Astrocyte of the cerebellum (primary cell): ENCODE measurements around the gene PSG2.
"Not testable (repeated sequence)": the region's sequence is repeated elsewhere in the genome, so short reads cannot be mapped to it uniquely, and the experiment has no call there.

ENCODE experiments used
- DNase-seq: peaks from one replicate; pipeline ENCODE4 v3.0.0-alpha.2; 2011; ENCODE audit warnings: low read depth
- H3K4me3 ChIP-seq: 2 replicates; pipeline ENCODE4 v1.5.1; 2011; ENCODE audit warnings: mild to moderate bottlenecking, low read depth, low read length, moderate library complexity
- in situ Hi-C: cut with HindIII; loops from 2 replicates; pipeline ENCODE4 v1.10.0; 2017; ENCODE audit warnings: low sequenced_read_pairs
- TF ChIP-seq, protein P1 (sequence below): IDR thresholded peaks from 2 replicates; pipeline ENCODE4 v1.5.1; 2012; ENCODE audit warnings: low read length, low read depth, moderate library complexity, mild to moderate bottlenecking; ENCODE audit errors: missing control alignments

The PSG2 gene

DNA sequence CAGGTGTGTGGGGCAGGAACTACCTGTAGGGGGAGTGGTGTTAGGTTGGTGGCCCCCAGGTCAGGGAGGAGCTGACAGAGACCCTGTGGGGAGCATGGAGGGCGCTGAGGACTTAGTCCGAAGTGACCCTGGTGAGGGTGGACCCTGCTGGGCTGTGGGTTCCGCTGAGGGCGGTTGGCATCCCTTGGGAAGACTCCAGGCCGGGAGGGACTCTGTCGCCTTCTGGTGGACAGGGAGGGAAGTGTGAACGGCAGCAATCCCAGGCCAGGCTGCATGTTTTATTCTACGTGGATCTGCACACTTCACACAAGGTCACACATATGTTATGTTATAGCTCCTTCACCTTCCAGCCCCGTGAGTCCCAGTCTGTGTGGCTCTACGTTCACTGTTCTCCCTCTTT, 54.5 kb downstream of the PSG2 start:
- H3K4me3 ChIP-seq, in situ Hi-C loops, DNase-seq: not testable (repeated sequence)
- TF ChIP-seq, protein P1, sequence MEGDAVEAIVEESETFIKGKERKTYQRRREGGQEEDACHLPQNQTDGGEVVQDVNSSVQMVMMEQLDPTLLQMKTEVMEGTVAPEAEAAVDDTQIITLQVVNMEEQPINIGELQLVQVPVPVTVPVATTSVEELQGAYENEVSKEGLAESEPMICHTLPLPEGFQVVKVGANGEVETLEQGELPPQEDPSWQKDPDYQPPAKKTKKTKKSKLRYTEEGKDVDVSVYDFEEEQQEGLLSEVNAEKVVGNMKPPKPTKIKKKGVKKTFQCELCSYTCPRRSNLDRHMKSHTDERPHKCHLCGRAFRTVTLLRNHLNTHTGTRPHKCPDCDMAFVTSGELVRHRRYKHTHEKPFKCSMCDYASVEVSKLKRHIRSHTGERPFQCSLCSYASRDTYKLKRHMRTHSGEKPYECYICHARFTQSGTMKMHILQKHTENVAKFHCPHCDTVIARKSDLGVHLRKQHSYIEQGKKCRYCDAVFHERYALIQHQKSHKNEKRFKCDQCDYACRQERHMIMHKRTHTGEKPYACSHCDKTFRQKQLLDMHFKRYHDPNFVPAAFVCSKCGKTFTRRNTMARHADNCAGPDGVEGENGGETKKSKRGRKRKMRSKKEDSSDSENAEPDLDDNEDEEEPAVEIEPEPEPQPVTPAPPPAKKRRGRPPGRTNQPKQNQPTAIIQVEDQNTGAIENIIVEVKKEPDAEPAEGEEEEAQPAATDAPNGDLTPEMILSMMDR, result peak; percentile 22

DNA sequence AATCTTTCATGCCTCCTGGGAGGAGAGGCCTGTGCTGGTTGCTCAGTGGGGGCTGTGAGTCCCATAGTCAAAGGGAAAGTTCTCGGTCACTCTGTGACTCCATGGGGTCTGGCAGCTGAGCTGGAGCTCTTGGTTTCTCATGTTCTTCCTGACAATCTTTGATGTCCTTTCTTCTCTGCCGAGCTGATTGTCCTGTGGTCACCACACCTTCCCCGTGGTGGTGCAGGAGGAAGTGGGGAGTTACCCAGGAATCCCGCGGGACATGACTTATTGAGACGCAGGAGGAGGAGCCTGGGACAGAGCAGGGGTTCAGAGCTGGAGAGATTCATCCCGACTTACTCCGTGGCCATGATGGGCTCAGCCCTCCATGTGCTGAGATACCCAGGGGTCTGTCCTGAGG, 55.4 kb downstream of the PSG2 start:
- DNase-seq, H3K4me3 ChIP-seq, in situ Hi-C loops: not testable (repeated sequence)

DNA sequence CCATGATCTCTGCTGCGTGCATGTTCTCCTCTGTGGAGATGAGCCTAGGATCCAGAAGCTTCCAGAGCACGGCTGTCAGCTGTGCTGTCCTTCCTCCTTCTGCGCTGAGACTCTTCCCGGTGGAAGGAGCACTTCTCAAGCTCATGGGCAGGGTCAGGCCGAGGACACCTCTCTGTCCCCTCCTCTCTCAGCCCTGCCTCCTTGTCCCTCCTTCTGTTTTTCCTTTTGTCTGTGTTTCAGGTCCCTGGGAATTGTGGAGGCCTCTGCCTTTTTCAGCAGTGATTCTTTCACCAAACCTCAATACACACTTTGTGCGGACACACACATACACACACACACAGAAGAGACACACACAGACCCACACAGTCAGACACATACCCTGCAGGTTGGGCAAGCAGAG, 56.1 kb downstream of the PSG2 start, which contains the start of gene PSG11:
Gene PSG11, minus strand, starts transcription at position 101 of the 400 bp plus-strand sequence. Its CDS starts 97 bp downstream, at position 4.
- H3K4me3 ChIP-seq, in situ Hi-C loops, DNase-seq: not testable (repeated sequence)

DNA sequence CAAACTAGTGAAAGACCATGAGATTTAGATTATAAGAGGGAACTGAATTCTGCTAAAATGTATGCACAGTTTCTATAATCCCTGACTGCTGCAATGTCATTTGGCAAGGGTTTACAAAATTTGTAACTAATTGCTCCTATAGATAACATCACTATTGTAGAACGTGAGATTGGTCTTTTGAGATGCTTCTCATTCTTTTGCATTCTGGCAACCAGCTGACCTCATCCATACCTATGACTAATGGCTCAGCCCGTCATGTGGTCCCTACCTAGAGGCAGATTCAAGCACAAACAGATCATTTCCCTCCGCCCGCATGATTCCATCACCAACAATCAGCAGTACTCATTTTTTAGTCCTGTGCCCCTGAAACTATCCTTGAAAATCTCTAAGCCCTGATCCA, 60.4 kb downstream of the PSG2 start:
- H3K4me3 ChIP-seq, in situ Hi-C loops: not testable (repeated sequence)
- peak; percentile 11 for DNase-seq

DNA sequence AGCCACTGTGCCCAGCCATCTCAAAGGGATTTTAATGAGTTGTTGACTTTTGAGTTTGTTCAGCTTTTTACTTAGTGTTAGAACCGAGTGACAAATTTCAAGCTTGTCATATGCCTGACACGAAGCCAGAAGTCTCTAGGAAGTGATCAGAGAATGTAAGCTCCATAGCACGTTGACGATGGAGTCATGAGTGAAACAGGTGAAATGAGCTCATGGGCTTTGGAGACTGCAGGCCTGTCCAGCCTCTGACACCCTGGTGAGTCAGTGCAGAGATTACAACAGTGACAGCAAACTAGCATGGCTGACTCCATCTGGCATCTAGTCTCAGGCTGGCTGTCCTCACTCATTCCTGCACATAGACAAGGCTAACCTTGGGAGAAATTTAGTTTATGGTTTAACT, 60.9 kb downstream of the PSG2 start:
- H3K4me3 ChIP-seq, in situ Hi-C loops, DNase-seq: not testable (repeated sequence)

DNA sequence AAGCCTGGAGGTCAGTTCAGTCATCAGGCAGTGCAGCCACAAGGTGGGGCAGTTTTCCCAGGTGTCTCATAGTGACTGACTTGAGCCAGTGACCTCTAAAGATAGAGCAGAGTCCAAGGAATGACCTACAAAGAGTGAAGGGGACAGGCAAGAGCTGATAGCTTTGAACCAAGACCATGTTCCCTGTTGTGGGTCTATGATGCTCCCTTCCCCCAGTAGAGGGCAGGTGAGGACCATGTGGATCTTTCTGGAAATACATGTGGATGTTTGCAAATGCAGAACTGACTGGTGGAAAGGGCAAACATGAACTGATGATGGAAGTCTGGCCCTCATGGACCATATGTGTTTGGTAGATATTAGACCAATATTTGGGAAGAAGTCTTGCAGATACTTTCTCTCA, 62.9 kb downstream of the PSG2 start:
- in situ Hi-C loops, DNase-seq, H3K4me3 ChIP-seq: not testable (repeated sequence)
- TF ChIP-seq, protein P1, result peak; percentile 21
